ENCODE measurements around the gene HSPA1A. TPM values are rescaled to one million over a fixed set of nuclear protein-coding genes. Genes with fewer than 3 reads are reported as not detected.

The HSPA1A gene
- total and polyA plus RNA-seq, 9 of the 15 experiments (the other 6 are each of a cell fraction or from before 2014, with no cell fraction given): 2.2 to 273 (median 107) TPM

GRCh38 chr6:31794294-31794865 is 21.0 kb upstream of the HSPA1A start (continued):
- TF ChIP-seq ZC3H11A (IDR thresholded peaks at IDR 0.05; ENCODE audit: low read depth, low read length): no peak
- peak; percentile 33 for TF ChIP-seq TAL1 (IDR thresholded peaks at IDR 0.05)
- no peak for TF ChIP-seq RBM15 (IDR thresholded peaks at IDR 0.05; ENCODE audit: insufficient read depth, low read length)
- 0 out of 2 replicates have a peak, but pooled peaks have one; percentile 30 for TF ChIP-seq MEF2D (tag; conservative IDR thresholded peaks at IDR 0.05; ENCODE audit: low read depth)
- TF ChIP-seq ZEB2 (IDR thresholded peaks at IDR 0.05): peak; percentile 94
- no peak for TF ChIP-seq ZNF431 (CRISPR knock-in tag; IDR thresholded peaks at IDR 0.05)
- 0 out of 2 replicates have a peak, but pooled peaks have one; percentile 35 for TF ChIP-seq FOXJ2 (tag; IDR thresholded peaks at IDR 0.05)
- TF ChIP-seq ZNF511 (CRISPR knock-in tag; IDR thresholded peaks at IDR 0.05): no peak
- TF ChIP-seq MTA1 (IDR thresholded peaks at IDR 0.05; ENCODE audit: borderline replicate concordance): peak; percentile 85
- TF ChIP-seq EP300 (IDR thresholded peaks at IDR 0.05; ENCODE audit: low read length): peak; percentile 14; the same call in 1 of the 2 replicates
- TF ChIP-seq GTF2B (IDR thresholded peaks at IDR 0.05; ENCODE audit: extremely low read depth, insufficient read length): no peak
- TF ChIP-seq RCOR1 (IDR thresholded peaks at IDR 0.05; ENCODE audit: borderline replicate concordance in 1 of 2, low read depth in 2 of 2, low read length in 2 of 2): 0 out of 4 replicates have a peak, but pooled peaks of 1 of the 2 experiments have one; percentile 24
- peak; percentile 42 for TF ChIP-seq TBP (optimal IDR thresholded peaks at IDR 0.05; ENCODE audit: low read depth, low read length)
- TF ChIP-seq UBTF (IDR thresholded peaks at IDR 0.05; ENCODE audit: borderline replicate concordance in 1 of 2, low read depth in 2 of 2, low read length in 2 of 2): no peak; a peak in 1 of 4 replicates
- TF ChIP-seq CTBP1 (IDR thresholded peaks at IDR 0.05; ENCODE audit: borderline replicate concordance): peak; percentile 89
- no peak for TF ChIP-seq TFAM (CRISPR knock-in tag; conservative IDR thresholded peaks at IDR 0.05)
- 0 out of 2 replicates have a peak, but pooled peaks have one; percentile 17 for TF ChIP-seq XRCC5 (IDR thresholded peaks at IDR 0.05; ENCODE audit: low read depth, low read length)
- TF ChIP-seq HNRNPH1 (optimal IDR thresholded peaks at IDR 0.05; ENCODE audit: low read depth, low read length): no peak
- TF ChIP-seq FOXA3 (CRISPR knock-in tag; conservative IDR thresholded peaks at IDR 0.05 in 1 of 2, IDR thresholded peaks at IDR 0.05 in 1 of 2): peak in 1 of 2 experiments; percentile 63; a peak in 1 of 4 replicates
